ENCODE results near the gene EOMES.

GRCh38 chr3:27717200-27717852 is 4.8 kb downstream of the EOMES start:
- TF ChIP-seq POLR2A (IDR thresholded peaks at IDR 0.05) (no peak), CTCF (IDR thresholded peaks at IDR 0.05) (no peak), POLR2AphosphoS5 (IDR thresholded peaks at IDR 0.05) (no peak)

All from upper lobe of left lung (tissue), 4 donors.